ENCODE data around the gene ZNF655. TPM values are rescaled to one million over a fixed set of nuclear protein-coding genes. Genes with fewer than 3 reads are reported as not detected.

ZNF655 gene
- total and polyA plus RNA-seq, 2 experiments from 2014 or later = 36.5 to 70.0 TPM

GRCh38 chr7:99605527-99605926, 47.1 kb downstream of the ZNF655 start:
- TF ChIP-seq EZH2phosphoT487 (IDR thresholded peaks at IDR 0.05; ENCODE audit: insufficient read depth, low read depth) (no peak), EZH2 (IDR thresholded peaks at IDR 0.05; ENCODE audit: insufficient read depth, poor library complexity, severe bottlenecking) (no peak)
- Histone ChIP-seq H3K27ac (no peak overlapping the region), H3K4me3 (no peak overlapping the region), H3K9me2 (ENCODE audit: insufficient read depth) (no peaks in the 10 kb centered on the region), H4K20me1 (ENCODE audit: insufficient read depth) (no peaks in the 10 kb centered on the region), H3K9ac (no peak overlapping the region), H3F3A (ENCODE audit: insufficient read depth) (no peaks in the 10 kb centered on the region), H3K79me2 (ENCODE audit: insufficient read depth) (no peaks in the 10 kb centered on the region), H3K4me2 (ENCODE audit: unreplicated experiment) (no peak overlapping the region), H2AFZ (no peak overlapping the region), H3K36me3 (ENCODE audit: low read depth) (no peaks in the 10 kb centered on the region), H3K4me1 (ENCODE audit: insufficient read depth) (no peaks in the 10 kb centered on the region), H3K27me3 (replicated peaks; ENCODE audit: insufficient read depth) (no peaks in the 10 kb centered on the region), H3K9me3 (ENCODE audit: low read depth) (no peaks in the 10 kb centered on the region)
- in situ Hi-C loops (cut with MboI) = no loop called here
- 76 to 78% methylated on average over 7 of the region's 7 CpGs for WGBS, 2 experiments (ENCODE audit: low coverage in 1 of 2, low lambda C conversion rate in 2 of 2, missing lambda C conversion rate in 2 of 2)
- no peak for DNase-seq

GRCh38 chr7:99606531-99606930, 48.1 kb downstream of the ZNF655 start:
- DNase-seq = no peak
- H3K27ac ChIP-seq = no peak overlapping the region
- H3K4me1 ChIP-seq (ENCODE audit: insufficient read depth) = no peaks in the 10 kb centered on the region
- no peak overlapping the region for H3K4me3 ChIP-seq
- H3K27me3 ChIP-seq (replicated peaks; ENCODE audit: insufficient read depth) = no peaks in the 10 kb centered on the region
- H3K9ac ChIP-seq = no peak overlapping the region
- H3K9me3 ChIP-seq (ENCODE audit: low read depth) = no peaks in the 10 kb centered on the region
- H4K20me1 ChIP-seq (ENCODE audit: insufficient read depth) = no peaks in the 10 kb centered on the region
- no peaks in the 10 kb centered on the region for H3K36me3 ChIP-seq (ENCODE audit: low read depth)
- no peak overlapping the region for H3K4me2 ChIP-seq (ENCODE audit: unreplicated experiment)
- in situ Hi-C loops (cut with MboI) = no loop called here
- H2AFZ ChIP-seq = no peak overlapping the region
- H3K79me2 ChIP-seq (ENCODE audit: insufficient read depth) = no peaks in the 10 kb centered on the region
- WGBS, 2 experiments (ENCODE audit: low coverage in 1 of 2, low lambda C conversion rate in 2 of 2, missing lambda C conversion rate in 2 of 2) = 54 to 55% methylated on average over 8 of the region's 8 CpGs
- TF ChIP-seq EZH2 (IDR thresholded peaks at IDR 0.05; ENCODE audit: insufficient read depth, poor library complexity, severe bottlenecking) = no peak
- TF ChIP-seq EZH2phosphoT487 (IDR thresholded peaks at IDR 0.05; ENCODE audit: insufficient read depth, low read depth) = no peak
- H3F3A ChIP-seq (ENCODE audit: insufficient read depth) = no peaks in the 10 kb centered on the region
- H3K9me2 ChIP-seq (ENCODE audit: insufficient read depth) = no peaks in the 10 kb centered on the region

GRCh38 chr7:99607548-99607947, 49.1 kb downstream of the ZNF655 start:
- Histone ChIP-seq H3K9ac (no peak overlapping the region), H3K27ac (no peak overlapping the region), H4K20me1 (ENCODE audit: insufficient read depth) (no peaks in the 10 kb centered on the region), H3K4me3 (no peak overlapping the region), H3K4me2 (ENCODE audit: unreplicated experiment) (no peak overlapping the region), H3K9me2 (ENCODE audit: insufficient read depth) (no peaks in the 10 kb centered on the region), H3K79me2 (ENCODE audit: insufficient read depth) (no peaks in the 10 kb centered on the region), H3F3A (ENCODE audit: insufficient read depth) (no peaks in the 10 kb centered on the region), H3K36me3 (ENCODE audit: low read depth) (no peaks in the 10 kb centered on the region), H3K9me3 (ENCODE audit: low read depth) (no peaks in the 10 kb centered on the region), H3K4me1 (ENCODE audit: insufficient read depth) (no peaks in the 10 kb centered on the region), H2AFZ (no peak overlapping the region), H3K27me3 (replicated peaks; ENCODE audit: insufficient read depth) (no peaks in the 10 kb centered on the region)
- in situ Hi-C loops (cut with MboI) = no loop called here
- DNase-seq = no peak
- WGBS, 2 experiments (ENCODE audit: low coverage in 1 of 2, low lambda C conversion rate in 2 of 2, missing lambda C conversion rate in 2 of 2) = 29 to 46% methylated on average over 7 to 9 of the region's 9 CpGs
- TF ChIP-seq EZH2 (IDR thresholded peaks at IDR 0.05; ENCODE audit: insufficient read depth, poor library complexity, severe bottlenecking) (no peak), EZH2phosphoT487 (IDR thresholded peaks at IDR 0.05; ENCODE audit: insufficient read depth, low read depth) (no peak)

DNA sequence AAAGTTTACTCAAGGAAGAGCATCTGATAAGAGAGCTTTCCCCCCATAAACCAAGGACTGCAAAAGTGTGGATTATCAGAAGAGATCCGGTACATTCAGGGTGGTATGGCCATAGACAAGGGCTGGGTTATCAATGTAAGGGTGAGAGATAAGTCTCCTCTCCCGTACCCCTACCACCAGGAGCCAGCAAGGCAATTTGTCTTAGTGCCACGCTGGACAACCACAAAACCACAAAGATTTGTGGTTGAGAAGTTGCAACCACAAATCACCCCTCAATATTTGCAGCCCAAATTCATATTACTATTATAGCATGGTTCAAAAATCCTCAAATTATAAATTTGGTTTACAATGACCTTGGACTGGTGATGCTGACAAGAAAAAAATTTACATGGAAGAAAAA, 56.1 kb downstream of the ZNF655 start:
- H3K4me3 ChIP-seq = no peak overlapping the region
- TF ChIP-seq EZH2phosphoT487 (IDR thresholded peaks at IDR 0.05; ENCODE audit: insufficient read depth, low read depth) = no peak
- TF ChIP-seq EZH2 (IDR thresholded peaks at IDR 0.05; ENCODE audit: insufficient read depth, poor library complexity, severe bottlenecking) = no peak
- no peaks in the 10 kb centered on the region for H3K9me3 ChIP-seq (ENCODE audit: low read depth)
- no peak overlapping the region for H3K27ac ChIP-seq
- in situ Hi-C loops (cut with MboI) = no loop called here
- H3K9me2 ChIP-seq (ENCODE audit: insufficient read depth) = no peaks in the 10 kb centered on the region
- peaks cover 5% of the 10 kb centered on the region; the same call in 1 of the 2 replicates for H3K36me3 ChIP-seq (ENCODE audit: low read depth)
- H4K20me1 ChIP-seq (ENCODE audit: insufficient read depth) = no peaks in the 10 kb centered on the region
- H3F3A ChIP-seq (ENCODE audit: insufficient read depth) = peaks cover 22% of the 10 kb centered on the region
- 26 to 44% methylated on average over 3 of the region's 3 CpGs for WGBS, 2 experiments (ENCODE audit: low coverage in 1 of 2, low lambda C conversion rate in 2 of 2, missing lambda C conversion rate in 2 of 2)
- H3K4me1 ChIP-seq (ENCODE audit: insufficient read depth) = peaks cover 21% of the 10 kb centered on the region
- no peak overlapping the region for H2AFZ ChIP-seq
- H3K4me2 ChIP-seq (ENCODE audit: unreplicated experiment) = no peak overlapping the region
- H3K79me2 ChIP-seq (ENCODE audit: insufficient read depth) = peaks cover 26% of the 10 kb centered on the region
- no peak for DNase-seq
- H3K27me3 ChIP-seq (replicated peaks; ENCODE audit: insufficient read depth) = no peaks in the 10 kb centered on the region
- no peak overlapping the region for H3K9ac ChIP-seq

DNA sequence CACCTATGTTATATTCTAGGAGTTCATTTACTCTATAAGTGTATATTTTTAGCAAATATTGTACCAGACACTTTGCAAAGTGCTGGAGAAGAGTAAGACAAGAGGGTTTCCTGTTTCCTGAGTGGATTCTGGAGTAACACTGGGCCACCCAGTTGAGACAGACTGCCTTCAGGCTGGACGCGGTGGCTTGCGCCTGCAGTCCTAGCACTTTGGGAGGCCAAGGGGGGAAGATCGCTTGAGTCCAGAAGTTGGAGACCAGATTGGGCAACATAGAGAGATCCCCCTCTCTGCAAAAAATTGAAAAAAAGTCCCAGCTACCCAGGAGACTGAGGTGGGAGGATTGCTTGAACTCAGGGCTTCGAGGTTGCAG, 57.5 kb downstream of the ZNF655 start:
- Histone ChIP-seq H3K79me2 (ENCODE audit: insufficient read depth) (peaks cover 40% of the 10 kb centered on the region), H3K9ac (peak overlapping the region; percentile 90), H2AFZ (peak overlapping the region; percentile 98), H3K9me2 (ENCODE audit: insufficient read depth) (no peaks in the 10 kb centered on the region), H3K9me3 (ENCODE audit: low read depth) (no peaks in the 10 kb centered on the region), H3K4me3 (peak overlapping the region; percentile 91), H4K20me1 (ENCODE audit: insufficient read depth) (no peaks in the 10 kb centered on the region), H3K27me3 (replicated peaks; ENCODE audit: insufficient read depth) (no peaks in the 10 kb centered on the region), H3K4me1 (ENCODE audit: insufficient read depth) (peaks cover 21% of the 10 kb centered on the region), H3K36me3 (ENCODE audit: low read depth) (peaks cover 14% of the 10 kb centered on the region; the same call in 1 of the 2 replicates), H3F3A (ENCODE audit: insufficient read depth) (peaks cover 25% of the 10 kb centered on the region), H3K4me2 (ENCODE audit: unreplicated experiment) (peak overlapping the region; percentile 85), H3K27ac (0 out of 2 replicates have a peak overlapping the region, but pooled peaks have one; percentile 40)
- DNase-seq = no peak
- in situ Hi-C loops (cut with MboI) = no loop called here
- TF ChIP-seq EZH2phosphoT487 (IDR thresholded peaks at IDR 0.05; ENCODE audit: insufficient read depth, low read depth) = no peak
- no peak for TF ChIP-seq EZH2 (IDR thresholded peaks at IDR 0.05; ENCODE audit: insufficient read depth, poor library complexity, severe bottlenecking)
- 95 to 97% methylated on average over 5 of the region's 5 CpGs for WGBS, 2 experiments (ENCODE audit: low coverage in 1 of 2, low lambda C conversion rate in 2 of 2, missing lambda C conversion rate in 2 of 2)

All from GM23248 (cell line).